ENCODE data around the gene TMEM14A.

The TMEM14A gene

GRCh38 chr6:52726193-52726542 lies 55.3 kb downstream of the TMEM14A start:
- H3K4me3 ChIP-seq (ENCODE audit: low read depth, low read length), result no peak overlapping the region
- DNase-seq (ENCODE audit: low read depth), result no peak

GRCh38 chr6:52726741-52727535 lies 56.0 kb downstream of the TMEM14A start:
- no peak overlapping the region for H3K4me3 ChIP-seq (ENCODE audit: low read depth, low read length)
- no peak for DNase-seq (ENCODE audit: low read depth)

- no peak overlapping the region for H3K4me3 ChIP-seq (ENCODE audit: low read depth, low read length)
- DNase-seq (ENCODE audit: low read depth), result no peak
These were observed 57.0 kb downstream of the TMEM14A start for GRCh38 chr6:52727908-52728307.

- no peak for DNase-seq (ENCODE audit: low read depth)
- H3K4me3 ChIP-seq (ENCODE audit: low read depth, low read length), result no peak overlapping the region
These were observed 57.5 kb downstream of the TMEM14A start for GRCh38 chr6:52728394-52728793.

GRCh38 chr6:52729576-52729975 lies 58.7 kb downstream of the TMEM14A start:
- DNase-seq (ENCODE audit: low read depth), result no peak
- H3K4me3 ChIP-seq (ENCODE audit: low read depth, low read length), result no peak overlapping the region

GRCh38 chr6:52731719-52732118 lies 60.8 kb downstream of the TMEM14A start:
- no peak for DNase-seq (ENCODE audit: low read depth)

GRCh38 chr6:52733172-52733571 lies 62.3 kb downstream of the TMEM14A start:
- no peak overlapping the region for H3K4me3 ChIP-seq (ENCODE audit: low read depth, low read length)
- no peak for DNase-seq (ENCODE audit: low read depth)

More at GRCh38 chr6:52731719-52732118, 60.8 kb downstream of the TMEM14A start:
- H3K4me3 ChIP-seq (ENCODE audit: low read depth, low read length), result no peak overlapping the region

GRCh38 chr6:52734072-52734471 lies 63.2 kb downstream of the TMEM14A start:
- DNase-seq (ENCODE audit: low read depth), result no peak
- no peak overlapping the region for H3K4me3 ChIP-seq (ENCODE audit: low read depth, low read length)

GRCh38 chr6:52735071-52735470 lies 64.2 kb downstream of the TMEM14A start:
- no peak overlapping the region for H3K4me3 ChIP-seq (ENCODE audit: low read depth, low read length)
- DNase-seq (ENCODE audit: low read depth), result no peak

- no peak overlapping the region for H3K4me3 ChIP-seq (ENCODE audit: low read depth, low read length)
- DNase-seq (ENCODE audit: low read depth), result no peak
These were observed 65.2 kb downstream of the TMEM14A start for GRCh38 chr6:52736145-52736544.

Data from skeletal muscle cell (primary cell).